Measurements from ENCODE around the gene LPAR5.

Gene LPAR5

GRCh38 chr12:6635856-6636531, at the start of gene LPAR5:
Gene LPAR5, minus strand, starts transcription at chr12:6635959. Its CDS starts 14,711 bp downstream, at chr12:6621248.
- DNase-seq = no peak

- DNase-seq = no peak
These were observed 48.9 kb upstream of the LPAR5 start for GRCh38 chr12:6684609-6685008.

GRCh38 chr12:6676962-6677361, 41.2 kb upstream of the LPAR5 start:
- no peak for DNase-seq

GRCh38 chr12:6672143-6672542, 36.4 kb upstream of the LPAR5 start:
- DNase-seq = no peak

- DNase-seq = no peak
These were observed 31.9 kb upstream of the LPAR5 start for GRCh38 chr12:6667559-6668210.

- no peak for DNase-seq
These were observed 30.5 kb upstream of the LPAR5 start for GRCh38 chr12:6666211-6666610.

GRCh38 chr12:6664902-6665301, 29.1 kb upstream of the LPAR5 start:
- no peak for DNase-seq

- peak; percentile 98 for DNase-seq
These were observed 27.4 kb upstream of the LPAR5 start, which contains the start of gene ING4 for GRCh38 chr12:6662906-6663742. Gene ING4, minus strand, starts transcription at chr12:6663119. Its CDS starts 18 bp downstream, at chr12:6663101.

- no peak for DNase-seq
These were observed 26.8 kb upstream of the LPAR5 start for GRCh38 chr12:6662602-6662905.

GRCh38 chr12:6653987-6654386, 18.2 kb upstream of the LPAR5 start:
- no peak for DNase-seq

GRCh38 chr12:6653342-6653741, 17.6 kb upstream of the LPAR5 start:
- DNase-seq = no peak

GRCh38 chr12:6652391-6652790, 16.6 kb upstream of the LPAR5 start:
- DNase-seq = no peak

- DNase-seq = no peak
These were observed 15.1 kb upstream of the LPAR5 start for GRCh38 chr12:6650832-6651231.

- DNase-seq = peak; percentile 71
These were observed 11.4 kb upstream of the LPAR5 start, which contains the start of gene ACRBP for GRCh38 chr12:6647083-6647604. Gene ACRBP, minus strand, starts transcription at chr12:6647432. Its CDS starts 66 bp downstream, at chr12:6647366.

GRCh38 chr12:6646276-6647082, 10.7 kb upstream of the LPAR5 start:
- DNase-seq = no peak

GRCh38 chr12:6644903-6645302, 9.1 kb upstream of the LPAR5 start:
- DNase-seq = peak; percentile 66

GRCh38 chr12:6644257-6644596, 8.5 kb upstream of the LPAR5 start:
- no peak for DNase-seq

GRCh38 chr12:6643569-6644256, 8.0 kb upstream of the LPAR5 start:
- DNase-seq = no peak

GRCh38 chr12:6641131-6641530, 5.4 kb upstream of the LPAR5 start:
- DNase-seq = no peak

- no peak for DNase-seq
These were observed 4.7 kb upstream of the LPAR5 start for GRCh38 chr12:6640497-6640896.

- DNase-seq = no peak
These were observed 3.5 kb upstream of the LPAR5 start for GRCh38 chr12:6639151-6639801.

- no peak for DNase-seq
These were observed 2.5 kb upstream of the LPAR5 start for GRCh38 chr12:6638305-6638704.
